ENCODE results near the gene GUCA1C.

GUCA1C gene

DNA sequence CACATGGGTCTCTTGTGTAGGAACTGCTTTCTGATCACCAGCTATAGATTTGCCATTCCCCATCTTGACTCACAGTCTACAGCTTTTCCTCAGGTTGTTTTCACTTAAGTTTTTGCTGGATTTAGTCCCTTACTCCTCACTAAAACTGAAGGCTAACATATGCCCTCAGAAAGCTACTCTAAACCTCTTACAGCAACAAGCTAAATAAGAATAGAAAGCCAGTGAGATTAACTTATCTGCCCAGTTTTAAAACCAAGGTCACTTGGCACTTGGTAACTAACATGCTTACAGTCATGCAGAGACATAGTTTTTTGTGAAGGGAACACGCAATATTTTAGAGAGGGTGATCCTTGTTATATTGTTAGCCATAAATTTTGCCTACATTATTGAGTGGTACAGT is at the start of gene GUCA1C:
TSS of gene GUCA1C (minus strand) at position 180 of the 400 bp plus-strand sequence. CDS start at position 63, 117 bp downstream.
- TF ChIP-seq CTCF (IDR thresholded peaks at IDR 0.05; ENCODE audit: insufficient read depth, missing control alignments), result no peak
- DNase-seq (ENCODE audit: insufficient read length, low spot score) (no peak), FAIRE-seq (peak; percentile 44)

- FAIRE-seq (no peak), DNase-seq (ENCODE audit: insufficient read length, low spot score) (no peak)
- no peak for TF ChIP-seq CTCF (IDR thresholded peaks at IDR 0.05; ENCODE audit: insufficient read depth, missing control alignments)
Measured at GRCh38 chr3:108998436-108998835, 44.8 kb upstream of the GUCA1C start.

DNA sequence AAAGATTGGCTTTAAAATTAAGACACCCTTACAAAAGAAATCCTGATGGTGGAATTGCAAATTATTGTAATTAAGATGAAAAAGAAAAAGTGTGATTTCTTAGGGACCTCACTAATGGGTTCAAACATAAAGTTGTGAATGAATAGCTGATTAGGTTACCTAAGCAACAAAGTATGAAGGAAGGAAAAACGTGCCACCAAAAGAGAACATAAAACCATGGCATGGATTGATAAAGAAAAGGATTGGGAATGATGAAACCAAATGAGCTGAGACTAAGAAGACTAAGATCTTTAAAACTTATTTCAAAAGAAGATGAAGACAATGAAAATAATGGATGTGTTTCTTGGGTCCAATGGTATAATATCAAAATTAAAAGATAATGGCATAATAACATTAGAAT is 32.2 kb upstream of the GUCA1C start:
- DNase-seq (ENCODE audit: insufficient read length, low spot score) (no peak), FAIRE-seq (no peak)
- no peak for TF ChIP-seq CTCF (IDR thresholded peaks at IDR 0.05; ENCODE audit: insufficient read depth, missing control alignments)

GRCh38 chr3:108983051-108983450 is 29.4 kb upstream of the GUCA1C start:
- FAIRE-seq (no peak), DNase-seq (ENCODE audit: insufficient read length, low spot score) (no peak)
- no peak for TF ChIP-seq CTCF (IDR thresholded peaks at IDR 0.05; ENCODE audit: insufficient read depth, missing control alignments)

DNA sequence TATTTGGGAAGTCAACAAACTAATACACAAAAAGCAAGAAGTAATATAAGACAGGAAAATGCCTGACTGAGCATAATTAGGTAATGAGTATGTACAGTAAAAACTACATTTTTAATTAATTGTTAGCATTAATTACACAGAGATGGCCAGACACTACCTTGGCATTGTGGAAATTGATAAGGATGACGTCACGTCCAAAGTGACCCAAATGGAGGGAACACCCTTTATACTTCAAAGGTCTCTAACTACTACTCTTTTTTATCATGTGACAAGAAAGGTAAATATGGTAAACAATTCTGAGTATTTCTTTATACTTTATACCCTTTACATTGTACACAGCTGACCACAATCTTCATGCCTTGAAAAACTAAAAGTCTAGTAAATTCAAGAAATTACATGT is 22.4 kb upstream of the GUCA1C start:
- no peak for TF ChIP-seq CTCF (IDR thresholded peaks at IDR 0.05; ENCODE audit: insufficient read depth, missing control alignments)
- DNase-seq (ENCODE audit: insufficient read length, low spot score) (no peak), FAIRE-seq (no peak)

DNA sequence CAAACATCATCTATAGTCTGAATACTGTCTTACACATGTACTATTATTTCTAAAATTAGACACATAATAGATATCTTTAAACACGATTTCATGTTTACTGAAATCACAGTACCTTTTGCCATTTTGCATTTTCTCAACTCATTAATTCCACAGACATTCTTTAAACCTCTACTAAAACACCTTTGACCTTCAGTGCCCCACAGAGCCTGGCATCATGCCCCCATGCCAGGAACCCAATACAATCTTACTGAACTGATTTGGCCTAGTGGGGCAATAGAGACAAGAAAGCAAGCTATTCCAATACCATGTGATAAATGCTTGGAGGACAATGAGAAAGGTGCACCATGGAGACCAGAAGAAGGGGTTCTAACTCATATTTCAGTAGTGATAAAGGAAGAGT is 19.3 kb upstream of the GUCA1C start:
- FAIRE-seq, result no peak
- DNase-seq (ENCODE audit: insufficient read length, low spot score), result no peak
- TF ChIP-seq CTCF (IDR thresholded peaks at IDR 0.05; ENCODE audit: insufficient read depth, missing control alignments), result no peak

- TF ChIP-seq CTCF (IDR thresholded peaks at IDR 0.05; ENCODE audit: insufficient read depth, missing control alignments), result no peak
- no peak for DNase-seq (ENCODE audit: insufficient read length, low spot score)
- FAIRE-seq, result no peak
Measured at GRCh38 chr3:108972482-108972881, 18.8 kb upstream of the GUCA1C start.

Measured in D721Med (cell line).